ENCODE results near the gene TNFRSF14. TPM values are rescaled to one million over a fixed set of nuclear protein-coding genes. Genes with fewer than 3 reads are reported as not detected.

The TNFRSF14 gene
- total RNA-seq, 1 donor from 2014 or later: 0.61 TPM

- no peaks in the 10 kb centered on the region for H3K36me3 Mint-ChIP-seq (ENCODE audit: low read depth)
- no peak for TF ChIP-seq CTCF (conservative IDR thresholded peaks at IDR 0.05)
- DNase-seq (ENCODE audit: low read depth, low spot score): no peak
- H3K4me3 Mint-ChIP-seq: no peak overlapping the region
- no peaks in the 10 kb centered on the region for H3K9me3 Mint-ChIP-seq
- peaks cover 4% of the 10 kb centered on the region for H3K4me1 Mint-ChIP-seq
- H3K27me3 Mint-ChIP-seq (ENCODE audit: low read depth): no peaks in the 10 kb centered on the region
- peak overlapping the region; percentile 35 for H3K27ac Mint-ChIP-seq (ENCODE audit: unreplicated experiment)
These were observed 1.6 kb downstream of the TNFRSF14 start for GRCh38 chr1:2557482-2558400.

GRCh38 chr1:2558420-2558819 is 2.2 kb downstream of the TNFRSF14 start:
- H3K27ac Mint-ChIP-seq (ENCODE audit: unreplicated experiment): peak overlapping the region; percentile 71

GRCh38 chr1:2558861-2559260 is 2.7 kb downstream of the TNFRSF14 start:
- H3K9me3 Mint-ChIP-seq: no peaks in the 10 kb centered on the region
- TF ChIP-seq CTCF (conservative IDR thresholded peaks at IDR 0.05): no peak
- no peaks in the 10 kb centered on the region for H3K36me3 Mint-ChIP-seq (ENCODE audit: low read depth)
- no peaks in the 10 kb centered on the region for H3K27me3 Mint-ChIP-seq (ENCODE audit: low read depth)
- peaks cover 8% of the 10 kb centered on the region for H3K4me1 Mint-ChIP-seq
- no peak overlapping the region for H3K27ac Mint-ChIP-seq (ENCODE audit: unreplicated experiment)
- DNase-seq (ENCODE audit: low read depth, low spot score): no peak
- H3K4me3 Mint-ChIP-seq: no peak overlapping the region

More at GRCh38 chr1:2558420-2558819, 2.2 kb downstream of the TNFRSF14 start:
- no peaks in the 10 kb centered on the region for H3K9me3 Mint-ChIP-seq
- peaks cover 8% of the 10 kb centered on the region for H3K4me1 Mint-ChIP-seq
- H3K36me3 Mint-ChIP-seq (ENCODE audit: low read depth): no peaks in the 10 kb centered on the region
- TF ChIP-seq CTCF (conservative IDR thresholded peaks at IDR 0.05): no peak
- DNase-seq (ENCODE audit: low read depth, low spot score): no peak
- no peaks in the 10 kb centered on the region for H3K27me3 Mint-ChIP-seq (ENCODE audit: low read depth)
- no peak overlapping the region for H3K4me3 Mint-ChIP-seq

- Mint-ChIP-seq H3K36me3 (ENCODE audit: low read depth) (no peaks in the 10 kb centered on the region), H3K27me3 (ENCODE audit: low read depth) (no peaks in the 10 kb centered on the region), H3K4me3 (no peak overlapping the region), H3K9me3 (no peaks in the 10 kb centered on the region), H3K4me1 (peaks cover 8% of the 10 kb centered on the region), H3K27ac (ENCODE audit: unreplicated experiment) (no peak overlapping the region)
- no peak for TF ChIP-seq CTCF (conservative IDR thresholded peaks at IDR 0.05)
- no peak for DNase-seq (ENCODE audit: low read depth, low spot score)
These were observed 3.5 kb downstream of the TNFRSF14 start for GRCh38 chr1:2559509-2560298.

GRCh38 chr1:2560299-2561073 is 4.3 kb downstream of the TNFRSF14 start:
- H3K27ac Mint-ChIP-seq (ENCODE audit: unreplicated experiment): no peak overlapping the region
- no peak overlapping the region for H3K4me3 Mint-ChIP-seq
- TF ChIP-seq CTCF (conservative IDR thresholded peaks at IDR 0.05): no peak
- no peaks in the 10 kb centered on the region for H3K27me3 Mint-ChIP-seq (ENCODE audit: low read depth)
- H3K9me3 Mint-ChIP-seq: no peaks in the 10 kb centered on the region
- peaks cover 8% of the 10 kb centered on the region for H3K4me1 Mint-ChIP-seq
- DNase-seq (ENCODE audit: low read depth, low spot score): no peak
- no peaks in the 10 kb centered on the region for H3K36me3 Mint-ChIP-seq (ENCODE audit: low read depth)
